ENCODE data around the gene TTLL8. TPM values are rescaled to one million over a fixed set of nuclear protein-coding genes. Genes with fewer than 3 reads are reported as not detected.

The TTLL8 gene
- polyA plus RNA-seq: not detected in 2 replicates
- polyA minus RNA-seq: not detected in 2 replicates

- Histone ChIP-seq H3K4me2 (ENCODE audit: low read length) (no peak within 1 kb of the TSS), H3K4me3 (ENCODE audit: low read length) (no peak within 1 kb of the TSS)
Observed at GRCh38 chr22:50058061-50058905, at the start of gene TTLL8. TSS of gene TTLL8 (minus strand) at chr22:50058298.

More at GRCh38 chr22:50058061-50058905, at the start of gene TTLL8:
- H3K79me2 ChIP-seq (replicated peaks; ENCODE audit: insufficient read depth, low read length): no peaks in the 10 kb centered on the region
- H3K36me3 ChIP-seq (ENCODE audit: insufficient read depth, low read length): no peaks in the 10 kb centered on the region
- H3F3A ChIP-seq (ENCODE audit: insufficient read depth, low read length, poor library complexity, severe bottlenecking): no peaks in the 10 kb centered on the region
- no peaks in the 10 kb centered on the region for H4K20me1 ChIP-seq (ENCODE audit: insufficient read depth)
- TF ChIP-seq CTCF (IDR thresholded peaks at IDR 0.05; ENCODE audit: poor library complexity, severe bottlenecking): no peak
- TF ChIP-seq EZH2 (IDR thresholded peaks at IDR 0.05; ENCODE audit: borderline replicate concordance, insufficient read depth, low read length, poor library complexity, severe bottlenecking): no peak
- no peak for TF ChIP-seq TAF1 (IDR thresholded peaks at IDR 0.05; ENCODE audit: low read depth)
- no peak for TF ChIP-seq MXI1 (conservative IDR thresholded peaks at IDR 0.05; ENCODE audit: poor library complexity, severe bottlenecking)
- no peak for TF ChIP-seq EP300 (conservative IDR thresholded peaks at IDR 0.05; ENCODE audit: poor library complexity, severe bottlenecking)
- no peak for TF ChIP-seq RAD21 (conservative IDR thresholded peaks at IDR 0.05)
- TF ChIP-seq REST (IDR thresholded peaks at IDR 0.05; ENCODE audit: borderline replicate concordance): no peak
- TF ChIP-seq POLR2AphosphoS5 (IDR thresholded peaks at IDR 0.05): no peak
- no peak for TF ChIP-seq SMC3 (conservative IDR thresholded peaks at IDR 0.05; ENCODE audit: poor library complexity)
- no peak within 1 kb of the TSS for H3K9ac ChIP-seq (ENCODE audit: low read length)
- H3K9me2 ChIP-seq (ENCODE audit: insufficient read depth, low read length): no peaks in the 10 kb centered on the region
- H3K27ac ChIP-seq (ENCODE audit: low read length): no peak within 1 kb of the TSS
- H2AFZ ChIP-seq (ENCODE audit: low read depth, low read length): no peak within 1 kb of the TSS
- peaks cover 7% of the 10 kb centered on the region for H3K9me3 ChIP-seq (ENCODE audit: low read length)
- H3K27me3 ChIP-seq (ENCODE audit: insufficient read depth, low read depth, low read length): peaks cover 17% of the 10 kb centered on the region
